NCI-H2171 treated with DMSO at 0.1 percent for 48 hours (cell line): ENCODE results near the gene SLC39A8.
"Not testable (repeated sequence)": the region's sequence is repeated elsewhere in the genome, so short reads cannot be mapped to it uniquely, and the experiment has no call there.

Experiments
- DNase-seq: peaks from one replicate; lab custom pipeline; 2025; lab: John Stamatoyannopoulos, UW

The SLC39A8 gene

DNA sequence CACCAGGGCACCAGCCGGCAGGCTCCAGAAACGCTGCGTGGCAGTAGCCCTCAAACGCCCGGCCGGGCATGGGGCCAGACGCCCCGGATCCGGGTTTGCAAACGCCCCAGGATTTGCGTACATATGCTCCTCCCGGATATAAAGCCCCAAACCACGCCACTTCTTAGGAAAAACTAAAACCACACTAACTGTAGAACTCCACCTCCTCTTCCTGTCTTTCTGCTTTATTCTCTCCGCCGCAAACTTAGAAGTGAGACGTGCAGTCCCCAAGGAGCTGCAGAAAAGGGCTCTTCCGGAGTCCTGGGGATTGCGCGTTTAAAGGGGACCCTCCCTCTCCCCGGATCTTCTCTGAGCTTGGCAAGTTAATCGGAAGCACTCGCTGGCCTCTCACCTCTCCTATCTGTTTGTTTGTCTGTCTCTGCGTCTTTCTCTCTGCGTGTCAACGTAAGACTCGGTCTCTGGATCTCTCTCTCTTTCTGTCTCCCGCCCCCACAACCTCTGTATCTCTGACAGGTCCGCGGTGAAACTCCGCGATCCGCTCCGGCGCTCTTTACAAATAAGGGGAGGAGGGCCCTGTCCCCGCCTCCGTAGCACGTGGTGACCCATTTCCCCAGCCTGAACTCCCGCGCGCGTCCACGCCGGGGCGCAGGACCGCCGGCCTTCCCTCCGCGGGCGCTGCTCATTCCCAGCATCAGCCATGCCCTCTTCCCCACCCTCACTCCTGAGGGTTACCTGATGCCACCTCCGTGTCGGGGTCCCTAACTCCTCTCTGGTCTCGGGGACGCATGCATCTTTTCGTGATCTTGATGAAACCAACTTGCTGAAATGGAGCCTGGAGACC is at the start of gene SLC39A8:
TSS of gene SLC39A8 (minus strand) at position 529 of the 841 bp plus-strand sequence. CDS start 820 bp downstream, outside the sequence.
- DNase-seq: peak; percentile 61

- no peak for DNase-seq
Observed at GRCh38 chr4:102392033-102392744, 46.9 kb upstream of the SLC39A8 start.

DNA sequence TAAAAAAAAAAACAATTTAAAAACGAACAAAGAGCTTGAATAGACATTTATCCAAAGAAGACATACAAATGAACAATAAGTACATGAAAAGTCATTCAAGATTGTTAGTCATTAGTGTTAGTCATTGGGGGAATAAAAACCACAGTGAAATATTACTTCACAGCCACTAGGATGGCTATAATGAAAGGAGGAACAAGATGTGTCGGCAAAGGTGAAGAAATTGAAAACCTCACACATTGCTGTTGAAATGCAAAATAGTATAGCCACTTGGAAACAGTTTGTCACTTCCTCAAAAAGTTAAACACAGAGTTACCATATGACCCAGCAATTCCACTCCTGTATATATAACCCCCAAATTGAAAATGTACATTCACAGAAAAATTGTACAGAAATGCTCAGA is 45.2 kb upstream of the SLC39A8 start:
- no peak for DNase-seq

- no peak for DNase-seq
Observed at GRCh38 chr4:102388611-102389010, 43.3 kb upstream of the SLC39A8 start.

GRCh38 chr4:102387552-102388150 is 42.4 kb upstream of the SLC39A8 start:
- DNase-seq: no peak

DNA sequence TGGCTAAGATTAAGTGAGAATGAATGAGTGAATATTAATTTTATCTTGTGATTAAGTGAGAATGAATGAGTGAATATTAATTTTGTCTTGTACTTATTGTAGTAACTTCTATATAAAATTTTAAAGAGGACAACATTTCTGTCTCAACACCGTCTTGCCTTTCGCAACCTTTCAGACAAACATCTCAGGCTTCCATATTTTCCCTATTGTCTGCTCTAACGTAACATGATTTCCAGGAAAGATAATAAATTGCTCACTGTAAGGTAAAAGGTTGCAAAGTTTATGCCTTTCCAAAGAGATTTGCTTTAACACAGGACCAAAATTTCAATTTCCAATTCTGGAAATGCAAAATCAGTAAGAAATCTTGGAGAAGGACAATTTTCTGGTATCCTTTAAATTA is 41.7 kb upstream of the SLC39A8 start:
- no peak for DNase-seq

DNA sequence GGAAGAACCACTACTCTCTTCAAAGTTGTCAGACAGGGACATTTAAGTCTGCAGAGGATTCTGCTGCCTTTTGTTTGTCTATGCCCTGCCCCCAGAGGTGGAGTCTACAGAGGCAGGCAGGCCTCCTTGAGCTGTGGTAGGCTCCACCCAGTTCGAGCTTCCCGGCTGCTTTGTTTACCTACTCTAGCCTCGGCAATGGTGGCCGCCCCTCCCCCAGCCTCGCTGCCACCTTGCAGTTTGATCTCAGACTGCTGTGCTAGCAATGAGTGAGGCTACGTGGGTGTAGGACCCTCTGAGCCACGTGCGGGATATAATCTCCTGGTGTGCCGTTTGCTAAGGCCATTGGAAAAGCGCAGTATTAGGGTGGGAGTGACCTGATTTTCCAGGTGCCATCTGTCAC is 35.0 kb upstream of the SLC39A8 start:
- DNase-seq: not testable (repeated sequence)

GRCh38 chr4:102362922-102363432 is 17.7 kb upstream of the SLC39A8 start:
- no peak for DNase-seq

DNA sequence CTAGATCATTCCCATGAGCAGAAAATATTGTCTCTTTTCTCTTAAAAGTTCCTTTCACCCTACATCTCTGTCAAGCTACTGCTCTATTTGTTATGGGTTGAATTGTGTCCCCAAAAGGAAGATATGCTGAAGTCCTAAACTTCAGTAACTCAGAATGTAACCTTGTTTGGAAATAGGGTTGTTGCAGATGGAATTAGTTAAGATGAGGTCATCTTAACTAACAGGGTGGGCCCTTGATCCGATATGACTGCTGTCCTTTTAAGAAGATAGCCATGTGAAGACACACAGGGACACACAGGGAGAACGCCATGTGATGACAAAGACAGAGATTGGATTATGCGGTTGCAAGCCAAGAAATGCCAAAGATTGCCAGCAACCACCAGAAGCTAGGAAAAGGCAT is 12.8 kb upstream of the SLC39A8 start:
- DNase-seq: no peak

DNA sequence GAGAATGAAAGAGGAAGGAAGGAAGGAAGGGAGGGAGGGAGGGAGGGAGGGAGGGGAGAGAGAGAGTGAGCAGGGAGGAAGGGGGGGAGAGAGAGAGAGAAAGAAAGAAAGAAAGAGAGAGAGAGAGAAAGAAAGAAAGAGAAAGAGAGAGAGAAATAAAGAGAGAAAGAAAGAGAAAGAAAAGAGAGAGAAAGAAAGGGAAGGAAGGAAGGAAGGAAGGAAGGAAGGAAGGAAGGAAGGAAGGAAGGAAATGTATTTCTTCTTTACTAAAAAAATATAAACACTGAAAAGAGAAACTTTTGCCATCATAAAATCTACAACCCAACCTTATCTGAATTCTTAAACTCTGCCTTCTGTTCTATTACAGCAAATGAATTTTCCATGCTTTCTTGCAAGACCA is 12.4 kb upstream of the SLC39A8 start:
- not testable (repeated sequence) for DNase-seq

GRCh38 chr4:102356562-102357202 is 11.4 kb upstream of the SLC39A8 start:
- DNase-seq: no peak

DNA sequence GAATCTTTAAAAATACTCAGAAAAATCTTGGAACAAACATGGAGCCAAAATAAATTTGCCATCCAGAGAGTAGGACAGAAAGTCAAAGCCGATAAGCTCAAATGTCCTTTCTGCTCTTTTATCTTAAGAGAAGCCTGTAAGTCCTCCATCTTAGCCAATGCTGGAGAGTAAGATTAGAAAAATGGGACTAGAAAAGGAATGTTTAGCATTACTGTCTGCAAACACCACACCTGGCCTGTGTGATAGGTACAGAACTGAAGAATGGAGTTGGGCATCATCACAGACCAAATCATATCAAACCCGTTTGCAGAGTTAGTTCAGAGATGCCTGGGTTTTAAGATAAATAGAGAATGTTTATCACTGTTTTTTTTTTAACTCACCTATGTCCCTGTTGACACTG is 10.5 kb upstream of the SLC39A8 start:
- no peak for DNase-seq

- no peak for DNase-seq
Observed at GRCh38 chr4:102354671-102355454, 9.6 kb upstream of the SLC39A8 start.

DNA sequence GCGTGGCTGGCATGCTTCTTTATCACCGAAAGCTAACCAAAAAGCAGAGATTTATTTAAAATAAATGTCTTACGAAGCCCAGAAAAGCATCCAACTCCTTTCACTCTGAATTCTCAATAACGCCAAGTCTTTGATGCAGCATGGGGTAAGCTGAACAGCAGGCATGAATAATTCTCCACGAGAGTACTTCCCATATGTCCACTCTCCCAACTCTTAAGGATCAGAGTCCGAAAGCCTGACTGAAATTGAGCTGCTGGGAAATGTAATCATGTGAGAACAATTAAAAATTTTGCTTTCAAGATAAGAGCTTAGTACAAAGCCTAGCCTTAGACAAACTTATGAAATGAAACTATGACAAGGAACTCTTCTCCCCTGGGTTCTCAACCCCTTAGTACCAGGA is 7.5 kb upstream of the SLC39A8 start:
- DNase-seq: no peak

DNA sequence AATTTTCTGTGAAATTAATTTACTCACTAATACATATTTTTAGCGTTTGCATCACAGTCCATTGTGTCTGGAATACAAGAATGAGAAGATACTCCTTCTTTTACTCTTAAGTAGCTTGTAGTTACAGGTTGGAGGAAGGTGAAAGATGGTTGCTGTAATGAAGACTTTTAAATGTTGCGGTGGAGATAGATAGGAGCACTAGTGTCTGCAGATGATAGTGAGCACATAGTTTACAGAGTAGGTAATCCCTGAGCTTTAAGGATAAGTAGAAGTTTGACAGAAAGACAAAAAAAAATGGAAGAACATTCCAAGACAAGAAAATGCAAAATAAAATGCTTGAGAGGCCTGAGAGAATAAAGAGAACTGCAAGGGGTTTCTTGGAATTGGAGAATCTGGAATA is 5.4 kb upstream of the SLC39A8 start:
- no peak for DNase-seq

DNA sequence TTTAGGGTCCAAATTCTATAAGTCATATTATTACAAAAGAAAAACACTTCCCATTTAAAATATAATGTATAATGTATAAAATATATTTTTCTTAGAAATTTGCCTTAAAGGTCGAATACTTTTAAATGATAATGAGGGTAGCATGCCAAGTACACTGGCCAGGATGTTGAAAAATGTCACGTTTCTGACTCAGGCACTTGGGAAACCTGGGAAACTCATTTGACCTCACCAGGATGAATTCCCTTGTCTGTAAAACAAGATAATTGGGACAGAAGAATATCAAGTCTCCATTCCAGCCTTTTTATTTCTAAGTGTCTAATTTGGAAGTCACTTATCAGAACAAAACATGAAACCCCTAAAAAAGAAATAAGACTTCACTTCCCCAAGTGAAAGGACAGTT is 3.4 kb upstream of the SLC39A8 start:
- no peak for DNase-seq

GRCh38 chr4:102345795-102346100 is 466 bp upstream of the SLC39A8 start:
- no peak for DNase-seq

DNA sequence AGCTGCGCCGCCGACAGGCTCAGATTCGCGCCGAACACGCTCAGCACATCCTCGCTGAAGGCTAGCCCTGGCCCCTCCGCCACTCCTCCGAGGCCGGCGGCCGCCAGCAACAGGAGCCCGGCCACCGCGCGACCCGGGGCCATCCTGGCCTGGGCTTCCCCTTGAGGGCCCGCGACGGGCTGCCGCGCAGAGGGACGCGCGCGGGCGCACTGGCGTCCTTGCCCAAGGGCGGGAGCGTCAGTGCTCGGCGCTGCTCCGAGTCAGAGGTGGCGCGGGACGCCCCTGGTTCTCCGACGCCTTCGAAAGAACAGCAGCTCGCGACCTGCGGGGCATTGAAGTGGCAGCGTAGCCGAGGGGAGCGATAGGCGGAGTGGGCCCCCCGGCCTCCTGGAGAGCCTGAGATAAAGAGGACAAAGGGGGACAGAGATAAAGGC is 745 bp downstream of the SLC39A8 start:
- DNase-seq: peak; percentile 47

DNA sequence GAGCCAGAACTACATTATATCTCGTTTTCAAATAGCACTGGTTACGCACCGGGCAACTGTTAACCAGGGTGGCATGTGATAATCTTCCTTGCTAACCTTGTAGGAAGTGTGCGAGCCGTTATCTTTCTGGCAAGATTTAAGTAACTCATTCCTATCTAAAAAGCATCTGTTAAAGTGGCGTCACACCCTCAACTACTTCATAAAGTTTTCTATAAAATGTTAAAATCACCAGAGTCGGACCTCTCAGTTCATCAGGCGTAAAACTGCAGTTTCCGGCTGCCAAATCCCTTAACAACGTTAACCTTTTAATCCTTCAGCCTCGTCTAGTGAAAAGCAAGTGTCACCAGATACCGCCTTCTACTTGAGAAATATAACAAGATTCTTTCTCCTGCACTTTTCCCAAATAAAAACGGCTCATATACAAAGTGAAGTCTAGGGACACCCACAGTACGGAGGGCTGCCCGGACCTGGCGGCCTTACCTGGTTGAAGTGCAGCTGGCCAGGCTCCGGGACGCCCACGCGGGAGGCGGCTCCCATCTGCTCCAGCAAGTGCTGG is 1.2 kb downstream of the SLC39A8 start:
- DNase-seq: peak; percentile 49

- no peak for DNase-seq
Observed at GRCh38 chr4:102342404-102343074, 2.7 kb downstream of the SLC39A8 start.

DNA sequence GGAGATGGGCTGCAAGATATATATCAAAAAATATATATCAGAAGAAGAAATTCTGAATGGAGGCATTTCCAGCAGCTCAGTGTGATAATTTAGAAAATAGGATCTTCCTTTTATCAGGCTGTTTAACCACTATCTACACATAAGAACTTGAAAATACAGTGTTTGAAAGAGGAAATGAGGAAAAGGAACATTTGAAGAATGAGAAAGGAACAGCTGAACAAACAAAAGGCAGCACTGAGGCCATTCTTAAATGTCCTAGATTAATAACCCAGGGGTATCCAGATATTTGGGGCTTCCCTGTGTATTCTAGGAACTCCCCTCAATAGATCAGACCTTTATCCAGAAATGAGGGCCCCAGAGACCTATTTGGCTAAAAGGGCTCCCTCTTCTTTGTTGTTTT is 4.1 kb downstream of the SLC39A8 start:
- DNase-seq: no peak
